GM18867 (cell line): ENCODE results near the gene TIAM1.
A peak's percentile ranks its signal among the peaks of the same experiment; 100 is the strongest.

Source experiments
- ATAC-seq: cut with Tn5 transposase; IDR thresholded peaks from one replicate; pipeline ENCODE4 v1.9.1; 2021; ENCODE audit warnings: mild to moderate bottlenecking, moderate library complexity; ENCODE audit not compliant: unreplicated experiment

Gene TIAM1

GRCh38 chr21:31218830-31219608 is 125.0 kb downstream of the TIAM1 start:
- no peak for ATAC-seq

GRCh38 chr21:31216206-31216605 is 127.9 kb downstream of the TIAM1 start:
- ATAC-seq: no peak

- ATAC-seq: no peak
Observed at GRCh38 chr21:31213787-31214186, 130.3 kb downstream of the TIAM1 start.

- ATAC-seq: no peak
Observed at GRCh38 chr21:31211836-31212235, 132.2 kb downstream of the TIAM1 start.

- ATAC-seq: no peak
Observed at GRCh38 chr21:31205412-31205811, 138.6 kb downstream of the TIAM1 start.

GRCh38 chr21:31204801-31205200 is 139.3 kb downstream of the TIAM1 start:
- ATAC-seq: no peak

- no peak for ATAC-seq
Observed at GRCh38 chr21:31203431-31204054, 140.5 kb downstream of the TIAM1 start.

GRCh38 chr21:31201548-31201947 is 142.5 kb downstream of the TIAM1 start:
- ATAC-seq: peak; percentile 72

- ATAC-seq: no peak
Observed at GRCh38 chr21:31201144-31201543, 142.9 kb downstream of the TIAM1 start.

GRCh38 chr21:31198575-31198974 is 145.5 kb downstream of the TIAM1 start:
- ATAC-seq: no peak

- no peak for ATAC-seq
Observed at GRCh38 chr21:31196724-31197123, 147.3 kb downstream of the TIAM1 start.

- peak; percentile 61 for ATAC-seq
Observed at GRCh38 chr21:31195334-31196015, 148.6 kb downstream of the TIAM1 start.

- ATAC-seq: no peak
Observed at GRCh38 chr21:31194510-31195293, 149.4 kb downstream of the TIAM1 start.

GRCh38 chr21:31193761-31194160 is 150.3 kb downstream of the TIAM1 start:
- ATAC-seq: no peak

GRCh38 chr21:31191553-31191952 is 152.5 kb downstream of the TIAM1 start:
- ATAC-seq: no peak

- ATAC-seq: no peak
Observed at GRCh38 chr21:31190516-31190915, 153.5 kb downstream of the TIAM1 start.

- no peak for ATAC-seq
Observed at GRCh38 chr21:31187499-31187898, 156.6 kb downstream of the TIAM1 start.

- no peak for ATAC-seq
Observed at GRCh38 chr21:31186916-31187315, 157.1 kb downstream of the TIAM1 start.

- ATAC-seq: no peak
Observed at GRCh38 chr21:31185663-31186062, 158.4 kb downstream of the TIAM1 start.

- no peak for ATAC-seq
Observed at GRCh38 chr21:31184876-31185275, 159.2 kb downstream of the TIAM1 start.

- no peak for ATAC-seq
Observed at GRCh38 chr21:31184459-31184858, 159.6 kb downstream of the TIAM1 start.
